OCI-LY3 (cell line): Measurements from ENCODE around the gene SCN4B.

Experiments used
- H2AFZ ChIP-seq: fragments of 200-600, 300-600 bp; shearing (Covaris generic); 2 replicates; pipeline ENCODE4 v1.6.0; 2014; ENCODE audit warnings: antibody characterized with exemption, low read depth, low read length
- H3K27ac ChIP-seq: fragments of 200-600, 300-600 bp; sonication (generic); 2 replicates; pipeline ENCODE4 v1.5.1; 2014; ENCODE audit warnings: mild to moderate bottlenecking, low read length, moderate library complexity, mixed read lengths
- H3K27me3 ChIP-seq: fragments of 200-600, 300-600 bp; sonication (generic); 2 replicates; pipeline ENCODE4 v1.6.1; 2014; ENCODE audit warnings: low read depth, low read length, mixed read lengths
- H3K36me3 ChIP-seq: fragments of 200-600, 300-600 bp; sonication (generic); replicated peaks from 2 replicates; pipeline ENCODE3; 2014; ENCODE audit warnings: low read depth, low read length, mixed read lengths
- H3K4me1 ChIP-seq: fragments of 300-600, 200-600 bp; sonication (generic); 2 replicates; pipeline ENCODE4 v1.6.1; 2014; ENCODE audit warnings: low read length, mixed read lengths
- H3K4me2 ChIP-seq: fragments of 200-600, 300-600 bp; sonication (generic); 2 replicates; pipeline ENCODE4 v1.6.1; 2014; ENCODE audit warnings: low read length, mixed read lengths
- H3K4me3 ChIP-seq: fragments of 300-600, 200-600 bp; sonication (generic); 2 replicates; pipeline ENCODE4 v1.5.1; 2014; ENCODE audit warnings: antibody characterized with exemption, mild to moderate bottlenecking, low read length, moderate library complexity
- H3K79me2 ChIP-seq: fragments of 300-600, 200-600 bp; shearing (Covaris generic); 2 replicates; pipeline ENCODE4 v1.6.1; 2014; ENCODE audit warnings: mild to moderate bottlenecking, low read length, mixed read lengths
- H3K9ac ChIP-seq: fragments of 300-600, 200-600 bp; shearing (Covaris generic); 2 replicates; pipeline ENCODE4 v1.6.0; 2014; ENCODE audit warnings: mild to moderate bottlenecking, low read length, moderate library complexity
- H3K9me3 ChIP-seq: fragments of 200-600, 300-600 bp; shearing (Covaris generic); 2 replicates; pipeline ENCODE4 v1.6.1; 2014; ENCODE audit warnings: low read length, mixed read lengths; ENCODE audit not compliant: insufficient read depth
- H4K20me1 ChIP-seq: fragments of 200-600, 300-600 bp; sonication (generic); 2 replicates; pipeline ENCODE4 v1.6.1; 2016; ENCODE audit warnings: low read length, mixed read lengths; ENCODE audit not compliant: insufficient read depth
- EZH2phosphoT487 ChIP-seq: fragments of 200-600 bp; shearing (Covaris generic); IDR thresholded peaks from 2 replicates; pipeline ENCODE4 v1.6.1; 2018; ENCODE audit warnings: antibody characterized with exemption, mixed run types, low read depth
- TF ChIP-seq, protein P1 (sequence below): fragments of 200-600, 300-600 bp; sonication (generic); IDR thresholded peaks from 2 replicates; pipeline ENCODE4 v1.5.1; 2014; ENCODE audit warnings: antibody characterized with exemption, low read length, low read depth

Gene SCN4B

DNA sequence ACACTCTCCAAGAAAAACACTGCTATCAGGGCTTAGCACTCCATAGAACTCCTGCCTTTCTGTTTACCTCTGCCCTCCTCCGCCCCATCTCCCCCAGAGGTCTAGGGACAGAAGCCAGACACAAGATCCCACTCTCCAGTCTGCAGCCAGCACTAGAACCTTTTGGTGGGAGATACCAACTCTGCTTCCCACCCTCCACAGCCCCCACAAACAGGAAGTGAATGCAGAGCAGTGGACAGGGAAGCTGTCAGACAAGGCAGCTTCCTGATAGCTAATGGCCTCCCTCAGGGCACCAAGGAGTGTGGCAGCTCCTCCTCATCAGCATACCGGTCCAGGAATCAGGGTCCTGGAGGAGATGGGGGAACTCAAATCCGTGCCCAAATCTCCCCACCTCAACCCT lies 5.1 kb downstream of the SCN4B start:
- Histone ChIP-seq H3K36me3 (no peaks in the 10 kb centered on the region), H3K27me3 (peaks cover 14% of the 10 kb centered on the region), H3K4me1 (peaks cover 13% of the 10 kb centered on the region; the same call in 1 of the 2 replicates), H2AFZ (peak overlapping the region; percentile 35; the same call in 1 of the 2 replicates), H3K79me2 (no peaks in the 10 kb centered on the region), H4K20me1 (no peaks in the 10 kb centered on the region), H3K4me3 (no peak overlapping the region), H3K27ac (no peak overlapping the region), H3K9me3 (no peaks in the 10 kb centered on the region), H3K4me2 (no peak overlapping the region; the same call in 1 of the 2 replicates), H3K9ac (no peak overlapping the region)
- no peak for TF ChIP-seq EZH2phosphoT487

DNA sequence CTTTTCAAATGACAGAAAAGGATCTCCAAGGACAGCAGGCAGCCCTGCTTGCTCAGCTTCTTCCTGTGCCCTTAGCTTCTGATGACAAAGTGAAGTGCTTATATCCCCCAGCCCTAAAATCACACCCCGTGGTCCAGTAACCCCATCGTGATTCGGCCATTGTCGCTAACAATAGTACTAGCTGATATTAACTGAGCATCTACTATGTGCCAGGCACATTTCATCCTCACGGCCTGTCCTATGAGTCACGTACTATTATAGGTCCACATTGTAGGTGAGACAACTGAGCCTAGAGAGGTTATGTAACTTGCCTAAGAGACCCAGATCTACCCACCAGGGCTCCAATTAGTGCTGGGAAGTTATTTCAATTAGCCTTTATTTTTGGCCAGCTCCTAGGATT lies 6.1 kb downstream of the SCN4B start:
- Histone ChIP-seq H3K4me2 (peak overlapping the region; percentile 76), H3K4me3 (peak overlapping the region; percentile 86), H3K79me2 (no peaks in the 10 kb centered on the region), H3K4me1 (peaks cover 13% of the 10 kb centered on the region; the same call in 1 of the 2 replicates), H4K20me1 (no peaks in the 10 kb centered on the region), H3K36me3 (no peaks in the 10 kb centered on the region), H3K9ac (no peak overlapping the region), H3K27ac (no peak overlapping the region), H3K9me3 (no peaks in the 10 kb centered on the region), H2AFZ (no peak overlapping the region), H3K27me3 (peaks cover 20% of the 10 kb centered on the region)
- TF ChIP-seq EZH2phosphoT487, result no peak
- TF ChIP-seq, protein P1, sequence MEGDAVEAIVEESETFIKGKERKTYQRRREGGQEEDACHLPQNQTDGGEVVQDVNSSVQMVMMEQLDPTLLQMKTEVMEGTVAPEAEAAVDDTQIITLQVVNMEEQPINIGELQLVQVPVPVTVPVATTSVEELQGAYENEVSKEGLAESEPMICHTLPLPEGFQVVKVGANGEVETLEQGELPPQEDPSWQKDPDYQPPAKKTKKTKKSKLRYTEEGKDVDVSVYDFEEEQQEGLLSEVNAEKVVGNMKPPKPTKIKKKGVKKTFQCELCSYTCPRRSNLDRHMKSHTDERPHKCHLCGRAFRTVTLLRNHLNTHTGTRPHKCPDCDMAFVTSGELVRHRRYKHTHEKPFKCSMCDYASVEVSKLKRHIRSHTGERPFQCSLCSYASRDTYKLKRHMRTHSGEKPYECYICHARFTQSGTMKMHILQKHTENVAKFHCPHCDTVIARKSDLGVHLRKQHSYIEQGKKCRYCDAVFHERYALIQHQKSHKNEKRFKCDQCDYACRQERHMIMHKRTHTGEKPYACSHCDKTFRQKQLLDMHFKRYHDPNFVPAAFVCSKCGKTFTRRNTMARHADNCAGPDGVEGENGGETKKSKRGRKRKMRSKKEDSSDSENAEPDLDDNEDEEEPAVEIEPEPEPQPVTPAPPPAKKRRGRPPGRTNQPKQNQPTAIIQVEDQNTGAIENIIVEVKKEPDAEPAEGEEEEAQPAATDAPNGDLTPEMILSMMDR, result no peak

DNA sequence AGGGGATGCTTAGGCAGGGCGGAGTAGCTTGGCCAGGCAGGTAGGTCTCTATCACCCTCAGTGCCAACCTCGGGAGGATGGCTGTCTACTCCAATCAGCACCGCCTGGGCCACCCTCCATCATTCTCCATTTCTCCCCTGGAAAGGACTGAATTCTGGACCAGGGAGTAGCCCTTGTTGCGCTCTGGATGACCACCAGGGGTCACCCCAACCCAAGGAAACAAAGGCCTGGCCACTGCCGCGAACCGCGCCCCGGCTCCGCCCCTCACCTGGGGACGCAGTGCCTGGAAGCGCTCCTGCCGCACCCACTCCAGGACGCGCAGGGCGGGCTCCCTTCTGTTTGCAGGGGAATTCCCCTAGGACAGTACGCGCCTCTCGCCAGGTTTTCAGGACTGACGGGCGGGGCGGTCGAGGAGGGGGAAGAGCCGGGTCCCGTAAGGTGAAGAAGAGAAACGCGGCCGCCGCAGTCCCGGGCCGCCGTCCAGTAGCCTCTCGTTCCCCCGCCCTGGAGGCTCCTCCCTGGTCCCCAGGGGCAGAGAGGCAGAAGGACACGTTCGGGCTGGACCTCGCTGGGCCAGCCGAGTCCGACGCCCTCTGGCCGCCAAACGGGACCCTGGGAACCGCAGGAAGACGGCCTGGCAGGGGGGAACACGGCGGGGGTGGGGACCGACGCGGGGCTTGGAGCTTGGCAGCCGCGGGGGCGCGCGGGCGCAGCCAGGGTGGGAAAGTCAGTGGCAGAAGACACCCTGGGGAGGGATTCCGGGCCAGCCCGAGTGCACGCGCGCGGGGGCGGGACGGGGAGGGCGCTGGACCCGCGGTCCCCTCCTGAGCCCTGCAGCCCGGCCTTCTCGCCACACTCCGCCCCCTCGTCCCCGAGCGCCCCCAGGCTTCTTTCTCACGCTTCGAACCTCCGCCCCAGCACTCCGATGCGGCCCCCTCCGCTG lies 7.1 kb downstream of the SCN4B start:
- H3K4me1 ChIP-seq, result peaks cover 13% of the 10 kb centered on the region; the same call in 1 of the 2 replicates
- H4K20me1 ChIP-seq, result no peaks in the 10 kb centered on the region
- H3K79me2 ChIP-seq, result no peaks in the 10 kb centered on the region
- peaks cover 25% of the 10 kb centered on the region for H3K27me3 ChIP-seq
- H3K9me3 ChIP-seq, result no peaks in the 10 kb centered on the region
- no peak overlapping the region for H3K27ac ChIP-seq
- peak overlapping the region; percentile 40; the same call in 1 of the 2 replicates for H2AFZ ChIP-seq
- TF ChIP-seq EZH2phosphoT487, result no peak
- TF ChIP-seq, protein P1, result peak; percentile 87
- H3K4me2 ChIP-seq, result peak overlapping the region; percentile 76
- H3K36me3 ChIP-seq, result no peaks in the 10 kb centered on the region
- peak overlapping the region; percentile 86 for H3K4me3 ChIP-seq
- H3K9ac ChIP-seq, result peak overlapping the region; percentile 53

DNA sequence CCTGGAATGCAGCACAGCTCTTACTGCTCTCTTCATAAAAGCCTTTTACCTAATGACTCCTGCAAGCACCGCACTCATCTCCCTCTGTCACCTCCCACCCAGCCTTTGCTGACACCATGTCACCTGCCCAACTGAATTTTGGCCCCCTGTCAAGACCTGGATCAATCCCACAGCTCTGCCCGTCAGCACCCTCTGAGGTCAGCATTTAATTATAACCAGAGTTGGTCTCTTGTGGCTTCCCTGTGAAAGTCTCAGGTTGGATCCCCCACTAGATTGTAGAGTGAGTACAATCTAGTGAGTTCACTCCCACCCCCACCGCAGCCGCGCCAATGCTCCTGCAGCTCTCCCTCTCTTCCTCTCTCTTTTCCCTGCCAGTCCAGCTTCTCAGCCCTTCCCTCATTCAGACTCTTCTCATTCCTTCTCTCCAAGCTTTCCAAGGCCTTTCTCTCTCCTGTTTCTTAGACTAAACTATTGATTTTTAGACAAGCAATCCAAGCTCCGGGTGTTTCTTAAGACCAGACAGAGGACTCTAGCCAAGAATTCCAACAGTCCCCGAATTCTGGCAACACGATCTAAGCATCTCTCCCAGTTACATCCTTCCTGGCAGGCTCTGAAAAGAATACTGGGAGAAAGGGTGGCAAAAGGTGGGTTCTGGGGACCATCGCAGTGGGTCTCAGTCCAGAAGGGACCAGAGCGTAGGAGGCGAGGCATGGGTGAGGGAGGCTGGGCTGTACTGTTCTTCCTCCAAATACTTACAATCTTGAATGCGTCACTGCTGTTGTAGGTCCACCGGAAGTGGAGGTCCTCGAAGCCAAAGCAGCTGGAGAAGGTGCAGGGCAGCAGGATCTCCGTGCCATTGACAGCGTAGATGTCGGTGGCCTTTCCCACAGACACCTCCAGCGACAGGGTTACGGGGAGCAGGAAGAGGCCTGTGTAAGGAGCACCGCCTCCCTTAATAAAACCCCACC lies 8.0 kb downstream of the SCN4B start:
- peaks cover 32% of the 10 kb centered on the region for H3K27me3 ChIP-seq
- H3K27ac ChIP-seq, result no peak overlapping the region
- no peak overlapping the region; the same call in 1 of the 2 replicates for H2AFZ ChIP-seq
- H3K4me1 ChIP-seq, result peaks cover 13% of the 10 kb centered on the region; the same call in 1 of the 2 replicates
- H3K4me2 ChIP-seq, result peak overlapping the region; percentile 76
- no peaks in the 10 kb centered on the region for H3K36me3 ChIP-seq
- H3K79me2 ChIP-seq, result no peaks in the 10 kb centered on the region
- peak overlapping the region; percentile 86 for H3K4me3 ChIP-seq
- no peak overlapping the region for H3K9ac ChIP-seq
- TF ChIP-seq, protein P1, result no peak
- TF ChIP-seq EZH2phosphoT487, result no peak
- H3K9me3 ChIP-seq, result no peaks in the 10 kb centered on the region
- H4K20me1 ChIP-seq, result no peaks in the 10 kb centered on the region
